ENCODE results near the gene NAA16.

DNA sequence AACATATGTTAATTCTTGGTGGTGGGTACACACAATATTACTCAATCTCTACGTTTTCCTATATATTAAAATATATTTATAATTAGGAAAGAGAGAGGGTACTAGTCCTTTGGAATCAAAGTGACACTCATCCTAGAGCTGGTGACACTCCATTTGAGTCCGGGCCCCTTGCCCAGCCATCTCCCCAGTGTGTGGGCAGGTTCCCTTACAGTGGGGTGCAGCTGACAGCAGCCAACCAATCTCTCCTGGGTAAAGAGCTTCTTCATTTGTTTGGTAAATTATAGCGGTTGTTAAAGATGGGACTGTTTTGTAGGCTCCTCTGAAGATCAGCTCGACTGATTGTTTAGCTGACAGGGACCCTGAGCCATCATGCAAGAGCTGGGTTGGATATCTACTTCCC, 109.1 kb downstream of the NAA16 start:
- TF ChIP-seq CTCF (IDR thresholded peaks at IDR 0.05) (no peak), POLR2A (IDR thresholded peaks at IDR 0.05) (no peak), EP300 (IDR thresholded peaks at IDR 0.05) (no peak)
